GM12878 (cell line): ENCODE results near the gene SLCO3A1. TPM values are rescaled to one million over a fixed set of nuclear protein-coding genes. Genes with fewer than 3 reads are reported as not detected.

Source experiments
- ATAC-seq: fragments of 200-7000 bp; cut with Tn5 transposase; 3 replicates; pipeline ENCODE4 v1.9.1; 2020; ENCODE audit warnings: mild to moderate bottlenecking, moderate library complexity
- BruUV-seq: library from RNA; stranded (reverse); fragments of 400-500 nt; replicated peaks from 2 replicates; lab custom pipeline; 2021; lab: Mats Ljungman, UMichigan
- CTCF ChIA-PET: fragments of 300-600 bp; sonication (Branson Sonifier 250); formaldehyde crosslinking; extraction: SDS; loops from one replicate; lab custom pipeline; 2021; ENCODE audit warnings: inconsistent platforms; lab: Yijun Ruan, JAX
- POLR2A ChIA-PET: fragments of 350-600 bp; formaldehyde crosslinking; extraction: SDS; loops from one replicate; lab custom pipeline; 2021; ENCODE audit warnings: inconsistent platforms; lab: Charles Lee
- RAD21 ChIA-PET: fragments of 300-600 bp; sonication (Branson Sonifier 250); formaldehyde crosslinking; loops from one replicate; lab custom pipeline; 2023; ENCODE audit warnings: antibody characterized with exemption; ENCODE audit not compliant: unreplicated experiment; lab: Charles Lee
- SMC1A ChIA-PET: fragments of 300-600 bp; sonication (Branson Sonifier 250); formaldehyde crosslinking; loops from one replicate; lab custom pipeline; 2023; ENCODE audit not compliant: unreplicated experiment, uncharacterized antibody; lab: Charles Lee
- DNase-seq: peaks from one replicate; pipeline ENCODE4 v3.0.0-alpha.2; 2011; ENCODE audit warnings: low read depth, low spot score
- FAIRE-seq: peaks from 3 replicates; lab custom pipeline; 2011; peaks lifted over from hg19 to GRCh38; lab: Jason Lieb, UNC
- H2AFZ ChIP-seq: 2 replicates; pipeline ENCODE4 v1.6.0; 2011; ENCODE audit warnings: low read depth, low read length, control low read depth; ENCODE audit not compliant: control insufficient read depth
- H3K27ac ChIP-seq: 2 replicates; pipeline ENCODE4 v1.5.1; 2011; ENCODE audit warnings: control low read depth; ENCODE audit not compliant: control insufficient read depth, insufficient read depth
- H3K27me3 ChIP-seq, 2 experiments: replicated peaks in 1 of 2; 2 replicates each; pipeline versions ENCODE4 v1.6.0 to v1.6.1; 2011; ENCODE audit warnings: low read length in 1 of 2; ENCODE audit not compliant: control insufficient read depth in 2 of 2, insufficient read depth in 2 of 2
- H3K36me3 ChIP-seq, 2 experiments: 2 replicates each; pipeline ENCODE4 v1.5.1; 2011; ENCODE audit warnings: low read length in 1 of 2; ENCODE audit not compliant: control insufficient read depth in 2 of 2, insufficient read depth in 2 of 2
- H3K4me1 ChIP-seq: 2 replicates; pipeline ENCODE4 v1.6.1; 2011; ENCODE audit warnings: mild to moderate bottlenecking, low read length, moderate library complexity, mixed read lengths; ENCODE audit not compliant: control insufficient read depth, insufficient read depth
- H3K4me2 ChIP-seq: 2 replicates; pipeline ENCODE4 v1.6.0; 2011; ENCODE audit warnings: control low read depth; ENCODE audit not compliant: control insufficient read depth, insufficient read depth
- H3K4me3 ChIP-seq: fragments of 200-600 bp; sonication (generic); 2 replicates; pipeline ENCODE4 v1.5.1; 2016
- H3K79me2 ChIP-seq: 2 replicates; pipeline ENCODE4 v1.6.0; 2011; ENCODE audit warnings: low read length; ENCODE audit not compliant: control insufficient read depth, insufficient read depth
- H3K9ac ChIP-seq: 2 replicates; pipeline ENCODE4 v1.8.0; 2011; ENCODE audit warnings: low read length, control low read depth, mixed read lengths; ENCODE audit not compliant: control insufficient read depth, insufficient read depth
- H3K9me3 ChIP-seq: replicated peaks from 3 replicates; pipeline ENCODE4 v1.5.1; 2011; ENCODE audit warnings: mild to moderate bottlenecking, low read length; ENCODE audit not compliant: control insufficient read depth, insufficient read depth
- H4K20me1 ChIP-seq: 2 replicates; pipeline ENCODE4 v1.6.0; 2011; ENCODE audit not compliant: control insufficient read depth, insufficient read depth
- RAD21 ChIP-seq: IDR thresholded peaks from 2 replicates; pipeline ENCODE4 v1.6.1; 2011; ENCODE audit warnings: mild to moderate bottlenecking, low read depth, low read length, moderate library complexity; ENCODE audit not compliant: insufficient read depth
- SMC3 ChIP-seq: IDR thresholded peaks from 2 replicates; pipeline ENCODE4 v1.6.1; 2011; ENCODE audit warnings: low read length, improper control_type of control experiment, borderline replicate concordance
- ZNF24 ChIP-seq: fragments of 450-650 bp; IDR thresholded peaks from 2 replicates; pipeline ENCODE4 v1.6.1; 2017; ENCODE audit warnings: antibody characterized with exemption, mild to moderate bottlenecking
- WGBS: methylation state at CpG from one replicate; pipeline ENCODE4 v1.1.6; 2016; ENCODE audit warnings: low lambda C conversion rate; ENCODE audit not compliant: insufficient replicate concordance, insufficient coverage; ENCODE audit errors: missing lambda C conversion rate; 5-methylcytosine and 5-hydroxymethylcytosine counted together
- in situ Hi-C: fragments of 300-500 bp; cut with MboI; formaldehyde crosslinking; loops from 9 replicates; pipeline ENCODE4 v1.14.3; 2018; ENCODE audit warnings: mixed read lengths
- intact Hi-C: fragments of 100-400 bp; cut with micrococcal nuclease; formaldehyde crosslinking; loops from one replicate; pipeline ENCODE4 v1.14.2; 2022; ENCODE audit not compliant: unreplicated experiment
- polyA plus RNA-seq, 11 experiments: library from polyadenylated mRNA; depleted of rRNA in 4 of 11; unstranded in 6 of 11; stranded (reverse) in 5 of 11; fragments of >200 nt; fragmentation: Nextera tagmentation in 4 of 11; fragmentation: Illumina TruSeq in 1 of 11; extraction: Ambion mirVana in 4 of 11; extraction: Trizol in 1 of 11; gene quantifications; 1 replicate in 1 of 11; 2 replicates in 10 of 11; pipeline versions ENCODE4 v1.2.1 to v1.2.3, GENCODE V29; 2011 to 2016; ENCODE audit warnings: inconsistent platforms in 2 of 11, missing spikeins in 2 of 11, low read depth in 1 of 11
- total RNA-seq, 4 experiments: library from RNA; depleted of rRNA in 3 of 4; stranded (reverse); fragments of >200 nt in 3 of 4; fragmentation: Illumina TruSeq in 1 of 4; extraction: Trizol in 1 of 4; gene quantifications; 2 replicates each; pipeline versions ENCODE4 v1.2.1 to v1.2.3, GENCODE V29; 2013 to 2021
- TF ChIP-seq, protein P1 (sequence below), 3 experiments: IDR thresholded peaks in 2 of 3; conservative IDR thresholded peaks in 1 of 3; 2 replicates each; pipeline ENCODE4 v1.5.1; 2011; ENCODE audit warnings: low read depth in 3 of 3, low read length in 3 of 3, mild to moderate bottlenecking in 3 of 3, control low read depth in 2 of 3, moderate library complexity in 2 of 3, inconsistent platforms in 1 of 3, mixed read lengths in 1 of 3; ENCODE audit not compliant: control insufficient read depth in 2 of 3, insufficient read depth in 1 of 3; ENCODE audit errors: extremely low read depth in 1 of 3

The SLCO3A1 gene
- total and polyA plus RNA-seq, 10 of the 15 experiments (the other 5 are each of a cell fraction or from before 2014, with no cell fraction given) = 0.05 to 5.9 (median 0.31) TPM

DNA sequence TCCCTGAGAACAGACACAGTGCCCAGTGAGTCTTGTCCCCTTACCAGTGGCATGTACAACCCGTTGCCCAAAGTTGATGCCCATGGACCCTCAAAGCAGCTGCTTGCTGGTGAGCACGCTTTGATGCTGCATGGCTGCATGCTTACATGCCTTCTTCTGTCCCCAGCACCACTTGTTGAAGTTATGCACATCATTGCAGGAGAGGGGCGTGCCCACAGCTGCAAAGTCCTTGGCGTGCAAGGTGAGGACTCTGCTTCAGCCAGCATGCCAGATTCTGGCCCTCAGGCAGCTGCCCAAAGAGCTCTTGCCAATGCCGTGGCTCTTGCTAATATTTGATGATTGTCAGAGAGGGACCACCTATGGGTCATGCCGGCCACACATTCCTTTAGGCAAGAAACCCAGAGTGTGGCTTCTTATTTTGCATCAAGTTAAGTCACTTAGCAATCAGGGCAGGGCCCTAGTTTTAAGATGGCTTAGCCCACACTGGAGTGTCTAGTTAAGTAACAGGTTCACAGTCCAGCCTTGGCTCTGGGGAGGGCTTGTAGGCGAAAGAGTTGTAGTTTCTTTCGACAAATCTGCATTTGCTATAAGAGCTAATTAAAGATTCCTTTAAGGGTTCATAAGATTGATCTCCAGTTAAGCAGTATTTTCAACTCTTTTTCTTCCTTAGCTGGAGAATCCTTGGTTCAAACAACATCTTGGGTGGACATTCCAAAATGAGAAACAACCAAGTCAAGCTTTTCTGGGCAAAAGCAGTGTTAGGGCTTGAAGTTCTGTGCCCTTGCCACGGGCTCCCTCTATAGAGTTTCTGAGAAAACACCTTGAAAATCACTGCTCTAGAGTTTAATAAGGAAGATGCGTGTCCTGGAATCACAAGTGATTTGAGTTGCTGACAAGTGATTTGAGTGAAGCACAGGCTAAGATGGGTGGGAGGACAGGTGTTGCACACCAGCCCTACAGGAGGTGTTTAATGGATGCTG lies 128.6 kb downstream of the SLCO3A1 start:
- TF ChIP-seq, protein P1, sequence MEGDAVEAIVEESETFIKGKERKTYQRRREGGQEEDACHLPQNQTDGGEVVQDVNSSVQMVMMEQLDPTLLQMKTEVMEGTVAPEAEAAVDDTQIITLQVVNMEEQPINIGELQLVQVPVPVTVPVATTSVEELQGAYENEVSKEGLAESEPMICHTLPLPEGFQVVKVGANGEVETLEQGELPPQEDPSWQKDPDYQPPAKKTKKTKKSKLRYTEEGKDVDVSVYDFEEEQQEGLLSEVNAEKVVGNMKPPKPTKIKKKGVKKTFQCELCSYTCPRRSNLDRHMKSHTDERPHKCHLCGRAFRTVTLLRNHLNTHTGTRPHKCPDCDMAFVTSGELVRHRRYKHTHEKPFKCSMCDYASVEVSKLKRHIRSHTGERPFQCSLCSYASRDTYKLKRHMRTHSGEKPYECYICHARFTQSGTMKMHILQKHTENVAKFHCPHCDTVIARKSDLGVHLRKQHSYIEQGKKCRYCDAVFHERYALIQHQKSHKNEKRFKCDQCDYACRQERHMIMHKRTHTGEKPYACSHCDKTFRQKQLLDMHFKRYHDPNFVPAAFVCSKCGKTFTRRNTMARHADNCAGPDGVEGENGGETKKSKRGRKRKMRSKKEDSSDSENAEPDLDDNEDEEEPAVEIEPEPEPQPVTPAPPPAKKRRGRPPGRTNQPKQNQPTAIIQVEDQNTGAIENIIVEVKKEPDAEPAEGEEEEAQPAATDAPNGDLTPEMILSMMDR (IDR thresholded peaks at IDR 0.05 in 2 of 3, conservative IDR thresholded peaks at IDR 0.05 in 1 of 3; ENCODE audit: control insufficient read depth in 2 of 3, extremely low read depth in 1 of 3, insufficient read depth in 1 of 3, low read depth in 3 of 3, low read length in 3 of 3) = peak; percentile 3 to 35 (median 27); a peak in 3 of 6 replicates
- no peak for TF ChIP-seq ZNF24
- TF ChIP-seq SMC3 = peak; percentile 23; the same call in 1 of the 2 replicates
- TF ChIP-seq RAD21 = 0 out of 2 replicates have a peak, but pooled peaks have one; percentile 12
- CTCF ChIA-PET = interaction anchor here (0.8 to 3.3 kb wide), 7 partner anchors 8 to 679 kb away, joined by 3 to 10 read pairs (median 3); no protein-coding TSS in a partner anchor
- Histone ChIP-seq H3K4me3 (no peak overlapping the region), H3K4me2 (no peak overlapping the region), H2AFZ (no peak overlapping the region), H3K27ac (no peak overlapping the region), H3K79me2 (no peaks in the 10 kb centered on the region), H3K27me3 (no peaks in the 10 kb centered on the region), H3K4me1 (no peaks in the 10 kb centered on the region), H3K9me3 (no peaks in the 10 kb centered on the region), H3K36me3 (no peaks in the 10 kb centered on the region), H3K9ac (no peak overlapping the region), H4K20me1 (no peaks in the 10 kb centered on the region)
- WGBS = 8% methylated on average over 10 of the region's 10 CpGs
- intact Hi-C loops (no loop called here), in situ Hi-C loops (no loop called here)
- ATAC-seq (peak; percentile 58), DNase-seq (no peak), FAIRE-seq (peak; percentile 7)
- BruUV-seq = no TSS peak
- SMC1A ChIA-PET = interaction anchor here (0.9 to 1.8 kb wide), 4 partner anchors 18 to 131 kb away, joined by 4 to 5 read pairs (median 4); no protein-coding TSS in a partner anchor
- POLR2A ChIA-PET = no interaction called here
- RAD21 ChIA-PET = interaction anchor here (0.8 kb wide), 1 partner anchor 276 kb away, joined by 3 read pairs; no protein-coding TSS in a partner anchor
